ENCODE results near the gene TRAPPC3L. TPM values are rescaled to one million over a fixed set of nuclear protein-coding genes. Genes with fewer than 3 reads are reported as not detected.

Gene TRAPPC3L
- total and polyA plus RNA-seq, 2 of the 13 experiments (the other 11 are each of a cell fraction or from before 2014, with no cell fraction given), result not detected

GRCh38 chr6:116570856-116571682 is 25.6 kb upstream of the TRAPPC3L start, which contains the start of gene RWDD1 (continued):
- TF ChIP-seq THAP9 (CRISPR knock-in tag; IDR thresholded peaks at IDR 0.05; ENCODE audit: borderline replicate concordance) (peak; percentile 98), ZNF12 (CRISPR knock-in tag; IDR thresholded peaks at IDR 0.05) (peak; percentile 85; the same call in 1 of the 2 replicates), CREB3 (CRISPR knock-in tag; IDR thresholded peaks at IDR 0.05) (peak; percentile 94; the same call in 1 of the 2 replicates), ZNF816 (CRISPR knock-in tag; IDR thresholded peaks at IDR 0.05; ENCODE audit: borderline replicate concordance) (no peak; the same call in 1 of the 2 replicates), ZNF747 (CRISPR knock-in tag; IDR thresholded peaks at IDR 0.05; ENCODE audit: borderline replicate concordance) (peak; percentile 79; the same call in 1 of the 2 replicates), HIC2 (CRISPR knock-in tag; IDR thresholded peaks at IDR 0.05; ENCODE audit: low read depth) (no peak), ZNF496 (CRISPR knock-in tag; IDR thresholded peaks at IDR 0.05; ENCODE audit: insufficient replicate concordance) (no peak), ZNF589 (CRISPR knock-in tag; conservative IDR thresholded peaks at IDR 0.05) (no peak; the same call in 1 of the 2 replicates), ZNF362 (CRISPR knock-in tag; IDR thresholded peaks at IDR 0.05; ENCODE audit: borderline replicate concordance) (peak; percentile 55; the same call in 1 of the 2 replicates), ZNF354B (CRISPR knock-in tag; IDR thresholded peaks at IDR 0.05) (peak; percentile 95; the same call in 1 of the 2 replicates), ZNF546 (CRISPR knock-in tag; conservative IDR thresholded peaks at IDR 0.05) (peak; percentile 68; the same call in 1 of the 2 replicates), ZNF614 (CRISPR knock-in tag; IDR thresholded peaks at IDR 0.05; ENCODE audit: borderline replicate concordance) (peak; percentile 94), POGZ (CRISPR knock-in tag; IDR thresholded peaks at IDR 0.05) (peak; percentile 99), ZNF274 (CRISPR knock-in tag; IDR thresholded peaks at IDR 0.05) (peak; percentile 97), NCOA1 (CRISPR knock-in tag; IDR thresholded peaks at IDR 0.05) (peak; percentile 36; the same call in 1 of the 2 replicates)

Measured in HepG2 (cell line).